ENCODE data around the gene FASLG. TPM values are rescaled to one million over a fixed set of nuclear protein-coding genes. Genes with fewer than 3 reads are reported as not detected.

Gene FASLG
- total RNA-seq, 2 experiments from 2014 or later = 11.8 to 12.5 TPM

DNA sequence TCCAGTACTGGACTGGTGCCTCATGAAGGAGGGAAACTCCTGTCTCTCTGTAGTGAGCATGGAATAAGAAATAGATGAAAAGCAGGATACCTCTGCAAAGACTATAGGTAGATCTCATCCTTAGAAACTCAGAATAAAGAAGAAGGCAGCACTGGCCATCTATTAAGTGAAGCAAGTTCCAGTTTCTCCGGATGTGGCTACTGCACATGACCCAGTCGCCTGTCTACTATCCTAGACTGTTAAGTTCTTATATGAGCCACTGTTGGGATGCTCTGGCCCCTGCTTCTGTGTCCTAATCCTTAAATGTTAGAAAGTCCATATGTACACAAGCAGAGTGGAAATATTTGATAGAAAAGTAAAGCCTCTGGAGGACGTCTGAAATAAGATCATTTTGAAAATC lies 2.2 kb downstream of the FASLG start:
- Mint-ChIP-seq H3K27me3 (peaks cover 23% of the 10 kb centered on the region), H3K36me3 (peaks cover 52% of the 10 kb centered on the region), H3K4me1 (peaks cover 62% of the 10 kb centered on the region), H3K4me3 (peak overlapping the region; percentile 76), H3K27ac (peak overlapping the region; percentile 32), H3K9me3 (peaks cover 13% of the 10 kb centered on the region)
- DNase-seq = no peak

DNA sequence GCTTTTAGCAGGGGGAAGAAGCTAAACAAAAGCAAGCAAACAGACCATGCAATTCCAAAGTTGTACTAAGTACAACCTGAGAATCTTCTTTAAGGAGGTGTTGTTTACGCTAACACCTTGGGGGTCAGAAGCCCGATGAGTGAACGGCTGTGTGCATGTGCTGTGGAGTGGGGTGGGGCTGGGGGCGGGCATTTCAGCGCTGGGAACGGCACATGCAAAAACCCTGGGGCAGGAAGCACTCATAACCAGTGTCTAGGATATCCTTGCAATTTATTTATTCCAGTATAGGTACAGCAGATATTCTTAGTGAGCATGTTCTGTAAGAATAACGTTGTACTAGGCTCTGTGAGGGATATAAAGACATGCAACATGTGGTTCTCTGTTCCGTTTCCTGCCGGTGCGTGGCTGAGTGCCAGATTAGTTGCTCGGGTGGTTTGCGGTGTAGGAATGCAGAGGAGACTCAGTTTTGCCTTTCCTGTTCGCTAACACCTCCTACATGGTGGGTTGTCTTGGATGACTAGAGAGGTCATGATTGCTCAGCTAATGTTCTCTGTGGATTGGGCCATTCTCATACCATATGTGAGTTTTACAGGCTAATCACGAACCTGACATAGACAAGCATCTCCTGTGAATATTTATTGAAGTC lies 3.7 kb downstream of the FASLG start:
- DNase-seq = peak; percentile 93
- Mint-ChIP-seq H3K9me3 (peaks cover 13% of the 10 kb centered on the region), H3K4me1 (peaks cover 65% of the 10 kb centered on the region), H3K27ac (peak overlapping the region; percentile 70), H3K27me3 (peaks cover 25% of the 10 kb centered on the region), H3K4me3 (peak overlapping the region; percentile 76), H3K36me3 (peaks cover 64% of the 10 kb centered on the region)

DNA sequence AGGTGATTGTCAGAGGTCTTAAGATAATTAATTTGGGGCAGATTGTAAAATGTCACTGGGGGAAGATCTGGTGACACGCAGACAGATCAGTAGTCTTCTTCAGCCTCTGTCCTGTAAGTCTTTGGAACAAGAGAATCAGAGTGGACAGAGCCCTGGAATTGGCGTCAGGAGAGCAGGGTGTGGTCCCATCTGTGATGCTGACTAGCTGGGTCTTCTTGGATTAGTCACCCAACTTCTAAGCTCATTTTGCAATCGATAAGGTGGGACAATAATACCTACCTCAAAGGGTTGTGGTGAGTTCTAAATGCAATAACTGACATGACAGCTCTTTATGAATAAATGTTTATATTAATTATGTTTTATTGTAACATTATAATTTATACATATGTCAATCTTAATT lies 4.8 kb downstream of the FASLG start:
- Mint-ChIP-seq H3K4me1 (peaks cover 62% of the 10 kb centered on the region), H3K27me3 (peaks cover 30% of the 10 kb centered on the region), H3K9me3 (peaks cover 13% of the 10 kb centered on the region), H3K36me3 (peaks cover 73% of the 10 kb centered on the region), H3K4me3 (peak overlapping the region; percentile 32), H3K27ac (peak overlapping the region; percentile 70)
- DNase-seq = no peak

DNA sequence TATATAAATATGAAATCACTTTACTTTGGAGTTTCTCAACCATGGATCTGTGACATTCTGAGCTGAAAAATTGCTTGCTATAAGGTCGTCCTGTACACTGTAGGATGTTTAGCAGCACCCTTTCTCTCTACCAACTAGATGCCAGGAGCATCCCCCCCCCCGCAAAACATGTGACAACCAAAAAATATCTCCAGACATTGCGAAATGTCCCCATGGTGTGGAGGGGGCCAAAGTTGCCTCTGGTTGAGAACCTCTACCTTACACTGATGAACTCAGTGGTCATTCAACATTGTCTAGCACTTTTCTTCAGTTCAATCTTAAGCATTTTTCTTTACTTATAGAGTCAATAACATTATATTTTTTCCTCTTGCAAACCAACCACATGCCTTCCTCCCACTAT lies 9.2 kb downstream of the FASLG start:
- Mint-ChIP-seq H3K27me3 (peaks cover 22% of the 10 kb centered on the region), H3K4me3 (no peak overlapping the region), H3K4me1 (peaks cover 59% of the 10 kb centered on the region), H3K9me3 (peaks cover 13% of the 10 kb centered on the region), H3K36me3 (peaks cover 55% of the 10 kb centered on the region), H3K27ac (no peak overlapping the region)
- DNase-seq = no peak

DNA sequence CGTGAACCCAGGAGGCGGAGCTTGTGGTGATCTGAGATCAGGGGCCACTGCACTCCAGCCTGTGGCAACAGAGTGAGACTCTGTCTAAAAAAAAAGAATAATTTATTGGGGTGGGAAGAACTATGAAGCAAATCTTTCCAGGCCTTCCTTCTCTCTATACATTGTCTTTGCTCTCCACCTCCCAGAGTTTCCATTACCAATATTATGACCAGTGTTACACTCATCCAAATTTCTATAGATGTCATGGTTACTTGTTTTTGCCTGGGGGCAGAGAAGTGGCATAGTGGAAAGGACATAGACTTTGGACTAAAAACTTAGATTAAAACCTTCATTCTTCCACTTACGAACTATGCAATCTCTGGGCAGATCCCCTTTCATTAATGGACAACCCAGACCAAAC lies 10.1 kb downstream of the FASLG start:
- Mint-ChIP-seq H3K36me3 (peaks cover 48% of the 10 kb centered on the region), H3K4me3 (no peak overlapping the region), H3K9me3 (peaks cover 7% of the 10 kb centered on the region), H3K27me3 (peaks cover 27% of the 10 kb centered on the region), H3K27ac (peak overlapping the region; percentile 69), H3K4me1 (peaks cover 54% of the 10 kb centered on the region)
- no peak for DNase-seq

DNA sequence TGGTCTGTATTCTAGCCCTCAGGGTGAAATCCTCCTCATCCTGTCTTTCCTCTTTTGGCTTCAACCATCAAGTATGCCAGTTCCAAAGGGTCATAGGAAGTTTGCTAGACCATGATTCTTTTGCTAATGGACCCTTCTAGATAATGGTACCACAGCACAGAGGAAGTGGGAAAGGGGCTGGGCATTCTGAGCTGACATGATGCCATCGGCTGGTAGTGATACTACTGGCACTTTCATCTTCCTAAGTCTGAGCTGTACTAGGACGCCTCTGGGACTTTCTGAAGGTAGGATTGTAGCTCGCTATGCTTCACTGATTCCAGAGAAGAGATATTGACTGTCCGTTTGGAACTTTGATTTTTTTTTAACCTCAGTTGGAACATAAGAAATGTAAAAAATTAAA lies 11.4 kb downstream of the FASLG start:
- H3K36me3 Mint-ChIP-seq = peaks cover 35% of the 10 kb centered on the region
- peaks cover 4% of the 10 kb centered on the region for H3K9me3 Mint-ChIP-seq
- peaks cover 32% of the 10 kb centered on the region for H3K27me3 Mint-ChIP-seq
- peak overlapping the region; percentile 52 for H3K4me3 Mint-ChIP-seq
- peak; percentile 45 for DNase-seq
- peaks cover 57% of the 10 kb centered on the region for H3K4me1 Mint-ChIP-seq
- peak overlapping the region; percentile 88 for H3K27ac Mint-ChIP-seq

DNA sequence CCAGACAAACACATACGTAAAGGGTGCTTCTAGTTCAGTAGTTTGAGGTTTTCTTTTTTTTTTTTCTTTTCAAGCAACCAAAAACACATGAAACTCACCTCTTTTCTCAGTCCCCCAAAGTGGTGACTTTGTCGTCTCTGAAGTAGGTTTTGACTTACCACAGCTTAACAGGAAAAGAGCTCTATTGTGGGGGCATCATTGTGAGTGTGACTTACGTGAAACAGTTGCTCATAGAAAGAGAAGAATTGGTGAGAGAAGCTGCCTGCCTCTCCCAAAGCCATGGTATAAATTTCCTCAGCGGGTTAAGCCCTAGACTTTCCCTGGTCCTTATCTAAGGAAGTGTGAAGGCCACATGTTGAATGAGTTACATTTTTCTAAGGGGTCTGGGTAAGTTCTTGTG lies 11.9 kb downstream of the FASLG start:
- Mint-ChIP-seq H3K27me3 (peaks cover 28% of the 10 kb centered on the region), H3K36me3 (peaks cover 30% of the 10 kb centered on the region), H3K4me1 (peaks cover 62% of the 10 kb centered on the region), H3K27ac (peak overlapping the region; percentile 78), H3K4me3 (peak overlapping the region; percentile 42), H3K9me3 (peaks cover 4% of the 10 kb centered on the region)
- DNase-seq = peak; percentile 45

DNA sequence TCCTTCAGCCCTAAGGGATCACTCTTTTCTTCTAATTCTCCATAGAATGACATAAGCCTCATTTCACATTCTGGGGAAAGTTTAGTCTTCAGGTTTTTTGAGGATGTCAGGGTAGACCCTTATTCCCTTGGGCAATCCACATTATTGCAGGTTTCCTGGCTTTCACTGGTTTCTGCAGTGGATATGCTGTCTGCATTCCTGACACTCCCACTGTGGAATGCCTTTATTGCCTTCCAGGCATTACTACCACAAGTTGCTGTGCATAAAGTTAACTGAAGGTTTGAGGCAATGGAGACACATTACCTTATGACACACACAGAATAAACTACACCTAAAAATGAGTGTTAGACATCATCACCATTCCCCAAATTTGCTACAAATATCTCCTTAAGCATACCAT lies 12.7 kb downstream of the FASLG start:
- peak overlapping the region; percentile 17 for H3K27ac Mint-ChIP-seq

DNA sequence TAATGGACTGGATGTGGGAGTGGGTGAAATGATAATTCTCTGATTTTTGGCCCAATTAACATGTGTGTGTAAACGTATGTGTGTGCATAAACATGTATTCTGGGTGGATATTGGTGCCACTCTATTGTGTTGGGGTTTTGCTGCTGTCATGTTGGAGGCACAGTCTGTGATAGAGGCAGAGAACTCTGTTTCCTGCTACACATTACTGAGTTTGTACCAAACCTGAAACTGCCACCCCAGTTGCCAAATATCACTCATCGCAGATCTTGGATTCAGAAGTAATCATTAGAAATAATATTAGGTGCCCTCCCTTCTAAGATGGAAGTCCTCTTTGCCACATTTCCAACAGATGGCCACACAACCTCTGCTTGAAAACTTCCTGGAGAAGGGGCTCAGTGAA lies 13.8 kb downstream of the FASLG start:
- H3K27ac Mint-ChIP-seq = no peak overlapping the region
- no peak overlapping the region for H3K4me3 Mint-ChIP-seq
- H3K4me1 Mint-ChIP-seq = peaks cover 70% of the 10 kb centered on the region
- H3K27me3 Mint-ChIP-seq = peaks cover 25% of the 10 kb centered on the region
- H3K36me3 Mint-ChIP-seq = peaks cover 14% of the 10 kb centered on the region
- H3K9me3 Mint-ChIP-seq = peaks cover 4% of the 10 kb centered on the region
- DNase-seq = no peak

More for the DNA sequence above, 12.7 kb downstream of the FASLG start:
- DNase-seq = no peak
- Mint-ChIP-seq H3K4me3 (no peak overlapping the region), H3K9me3 (peaks cover 4% of the 10 kb centered on the region), H3K4me1 (peaks cover 63% of the 10 kb centered on the region), H3K27me3 (peaks cover 24% of the 10 kb centered on the region), H3K36me3 (peaks cover 22% of the 10 kb centered on the region)

DNA sequence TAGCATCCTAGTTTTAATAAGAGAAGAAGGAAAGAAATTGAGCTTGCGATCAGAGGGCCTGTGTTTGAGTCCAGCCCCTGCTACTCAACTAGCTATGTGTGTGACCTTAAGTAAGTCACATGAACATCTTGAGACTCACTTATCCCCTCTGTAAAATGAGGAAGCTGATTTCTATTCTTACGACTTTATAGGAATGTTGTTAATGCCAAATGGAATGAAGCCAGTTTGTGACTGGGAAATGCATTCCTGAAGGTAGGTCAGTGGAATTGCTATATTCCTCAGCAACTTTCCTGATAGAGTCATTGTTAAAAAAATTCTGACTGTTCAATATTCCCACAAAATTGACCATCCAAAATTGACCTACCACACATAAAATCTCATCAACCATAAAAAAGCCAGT lies 14.9 kb downstream of the FASLG start:
- H3K27me3 Mint-ChIP-seq = peaks cover 29% of the 10 kb centered on the region
- H3K4me3 Mint-ChIP-seq = no peak overlapping the region
- H3K4me1 Mint-ChIP-seq = peaks cover 73% of the 10 kb centered on the region
- no peak for DNase-seq
- peaks cover 8% of the 10 kb centered on the region for H3K36me3 Mint-ChIP-seq
- peaks cover 6% of the 10 kb centered on the region for H3K9me3 Mint-ChIP-seq
- H3K27ac Mint-ChIP-seq = no peak overlapping the region

DNA sequence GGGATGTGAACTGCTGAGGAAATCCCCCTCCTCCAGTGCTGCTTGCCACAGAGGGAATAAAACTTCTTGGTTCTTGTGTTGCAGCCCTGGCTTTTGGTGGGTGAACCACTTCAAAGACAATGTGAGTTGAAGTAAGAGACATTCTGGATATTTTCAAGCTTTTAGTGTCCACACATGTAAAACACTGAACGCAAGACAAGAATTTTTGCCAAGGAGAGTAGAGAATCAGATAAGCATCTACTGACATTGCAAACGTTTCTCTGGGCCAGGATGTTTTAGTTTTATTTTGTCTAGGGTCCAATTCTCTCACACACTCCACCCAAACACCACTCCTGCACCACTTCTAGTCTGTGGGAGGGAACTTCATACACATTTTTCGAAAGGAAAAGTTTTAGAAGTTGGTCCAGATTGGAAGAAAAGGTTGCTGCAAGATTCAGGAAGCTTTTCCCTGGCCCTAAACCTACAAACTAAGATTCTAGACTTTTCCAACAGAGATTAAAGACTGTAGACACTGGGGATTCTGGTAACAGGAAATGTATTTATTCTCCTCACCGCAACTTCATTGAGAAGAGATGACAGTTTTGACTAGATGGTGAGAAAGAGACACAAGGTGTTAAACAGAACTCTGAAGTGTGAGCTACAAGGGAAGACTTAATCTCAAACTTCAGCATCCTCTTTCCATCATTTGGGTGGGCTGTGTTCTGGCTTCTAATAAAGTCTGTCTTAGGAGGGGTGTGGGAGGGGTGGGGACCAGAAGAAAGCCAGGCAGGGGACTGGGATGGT lies 16.1 kb downstream of the FASLG start:
- Mint-ChIP-seq H3K4me3 (peak overlapping the region; percentile 37), H3K9me3 (peaks cover 10% of the 10 kb centered on the region), H3K36me3 (peaks cover 6% of the 10 kb centered on the region), H3K27me3 (peaks cover 36% of the 10 kb centered on the region), H3K27ac (peak overlapping the region; percentile 83), H3K4me1 (peaks cover 68% of the 10 kb centered on the region)
- no peak for DNase-seq

DNA sequence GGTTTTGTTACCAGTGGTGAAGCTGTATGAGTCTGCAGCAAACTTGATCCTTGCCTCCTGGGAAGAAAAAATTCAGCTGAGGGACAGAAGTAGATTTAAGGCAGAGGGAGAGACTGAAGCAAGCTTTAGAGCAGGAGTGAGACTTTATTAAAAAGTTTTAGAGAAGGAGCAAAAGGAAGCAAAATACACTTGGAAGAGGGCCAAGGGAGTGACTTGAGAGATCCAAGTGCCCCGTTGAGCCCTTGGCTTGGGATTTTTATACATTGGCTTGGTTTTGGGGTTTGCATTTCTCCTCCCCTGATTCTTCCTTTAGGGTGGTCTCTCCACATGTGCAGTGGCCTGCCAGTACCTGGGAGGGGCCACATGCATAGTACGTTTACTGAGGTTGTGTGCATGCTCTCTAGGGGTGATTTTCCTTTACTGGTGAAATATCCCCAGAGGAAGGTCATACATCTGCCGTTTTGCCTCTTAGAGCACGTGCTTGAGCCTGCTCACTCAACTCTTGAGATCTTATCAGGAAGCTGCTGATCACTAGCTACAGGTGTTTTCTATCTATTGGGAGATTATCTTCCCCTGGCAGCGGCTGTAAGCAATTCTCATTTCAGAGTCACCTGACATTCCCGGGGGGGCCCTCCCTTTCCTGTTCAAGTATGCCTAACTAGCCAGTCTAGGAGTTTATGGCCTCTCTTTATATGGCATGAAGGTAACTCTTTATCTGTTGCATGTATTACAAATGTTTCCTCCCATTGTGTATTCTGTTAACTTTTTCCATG lies 20.3 kb downstream of the FASLG start:
- Mint-ChIP-seq H3K4me1 (peaks cover 41% of the 10 kb centered on the region), H3K27ac (no peak overlapping the region), H3K36me3 (peaks cover 4% of the 10 kb centered on the region), H3K9me3 (peaks cover 6% of the 10 kb centered on the region), H3K4me3 (no peak overlapping the region), H3K27me3 (peaks cover 62% of the 10 kb centered on the region)
- no peak for DNase-seq

DNA sequence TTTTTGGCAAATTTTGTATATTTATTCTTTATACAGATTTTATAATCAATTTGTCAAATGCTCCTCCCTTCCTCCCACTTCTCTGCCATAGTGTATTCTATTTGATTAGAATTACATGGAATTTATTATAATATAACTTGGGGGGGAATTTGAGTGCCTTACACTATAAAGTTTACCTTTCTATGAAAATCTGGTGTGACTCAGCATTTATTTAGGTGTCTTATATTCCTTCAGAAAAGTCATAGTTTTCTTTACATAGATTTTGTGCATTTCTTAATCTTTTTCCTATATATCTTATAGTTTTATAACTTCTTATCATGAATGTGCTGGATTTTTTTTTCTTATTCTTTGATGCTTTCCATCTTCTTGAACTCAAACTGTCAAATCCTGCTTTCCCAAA lies 21.3 kb downstream of the FASLG start:
- no peak overlapping the region for H3K4me3 Mint-ChIP-seq
- H3K36me3 Mint-ChIP-seq = peaks cover 4% of the 10 kb centered on the region
- H3K9me3 Mint-ChIP-seq = peaks cover 6% of the 10 kb centered on the region
- no peak for DNase-seq
- H3K4me1 Mint-ChIP-seq = peaks cover 32% of the 10 kb centered on the region
- H3K27me3 Mint-ChIP-seq = peaks cover 65% of the 10 kb centered on the region
- H3K27ac Mint-ChIP-seq = no peak overlapping the region

DNA sequence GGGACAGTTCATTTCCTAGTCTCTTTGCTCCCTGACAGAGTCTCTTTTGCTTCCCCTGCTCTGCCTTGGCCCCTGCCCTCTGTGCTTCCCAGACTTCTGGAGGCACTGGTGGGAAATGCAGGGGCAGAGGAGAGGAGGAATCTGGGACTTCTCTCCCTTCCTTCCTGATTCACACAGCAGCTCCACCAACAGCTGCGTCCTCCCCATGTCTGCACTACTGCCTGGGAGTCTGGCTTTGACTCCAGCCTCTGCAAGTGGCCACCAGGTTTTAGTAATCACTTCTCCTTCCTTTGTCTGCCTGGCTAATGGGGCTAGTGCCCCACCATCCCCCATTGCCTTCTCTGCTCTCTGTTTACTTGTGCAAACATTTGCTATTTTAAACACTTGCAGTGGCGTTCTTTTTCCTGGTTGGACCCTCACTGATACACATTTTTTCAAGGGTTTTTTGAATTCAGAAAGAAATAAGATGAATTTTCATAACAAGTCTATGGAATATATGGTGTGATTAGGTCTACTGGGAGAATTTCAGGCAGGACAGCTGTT lies 21.9 kb downstream of the FASLG start:
- H3K27ac Mint-ChIP-seq = no peak overlapping the region
- DNase-seq = no peak
- H3K4me1 Mint-ChIP-seq = peaks cover 27% of the 10 kb centered on the region
- H3K9me3 Mint-ChIP-seq = peaks cover 6% of the 10 kb centered on the region
- H3K36me3 Mint-ChIP-seq = peaks cover 4% of the 10 kb centered on the region
- peaks cover 65% of the 10 kb centered on the region for H3K27me3 Mint-ChIP-seq
- H3K4me3 Mint-ChIP-seq = no peak overlapping the region

DNA sequence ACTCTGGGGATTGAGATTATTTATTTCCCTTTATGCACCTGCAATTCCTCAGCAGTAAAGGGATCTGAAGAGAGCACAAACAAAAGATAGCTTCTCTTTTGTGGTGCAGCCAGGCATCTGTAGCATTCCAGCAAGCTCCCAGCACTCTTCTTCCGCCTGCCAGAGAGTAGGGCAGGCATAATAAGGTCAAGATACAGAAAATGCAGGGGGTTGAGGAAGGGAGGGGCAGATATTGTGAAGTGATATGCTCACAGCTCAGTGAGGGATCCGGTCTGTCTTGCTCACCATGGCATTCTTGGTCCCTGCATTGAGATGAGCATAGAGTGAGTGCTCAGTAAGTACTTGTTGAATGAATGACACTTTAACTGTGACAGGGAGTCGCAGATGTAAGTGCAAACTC lies 23.9 kb downstream of the FASLG start:
- Mint-ChIP-seq H3K4me1 (peaks cover 14% of the 10 kb centered on the region), H3K9me3 (peaks cover 6% of the 10 kb centered on the region), H3K36me3 (peaks cover 4% of the 10 kb centered on the region), H3K27ac (no peak overlapping the region), H3K4me3 (no peak overlapping the region), H3K27me3 (peaks cover 66% of the 10 kb centered on the region)
- no peak for DNase-seq

Data from activated naive CD8-positive, alpha-beta T cell treated with anti-CD3 and anti-CD28 coated beads for 36 hours (primary cell).